Activated naive CD8-positive, alpha-beta T cell (primary cell): Measurements from ENCODE around the gene LMTK2.

ENCODE experiments used
- H3K27ac Mint-ChIP-seq: one replicate; pipeline ENCODE4 v1.8.0; 2021; ENCODE audit warnings: mixed read lengths
- H3K27me3 Mint-ChIP-seq: one replicate; pipeline ENCODE4 v1.8.0; 2021; ENCODE audit warnings: mixed read lengths
- H3K36me3 Mint-ChIP-seq: one replicate; pipeline ENCODE4 v1.8.0; 2021; ENCODE audit warnings: mixed read lengths
- H3K4me1 Mint-ChIP-seq: one replicate; pipeline ENCODE4 v1.8.0; 2021; ENCODE audit warnings: low read depth, mixed read lengths
- H3K4me3 Mint-ChIP-seq: one replicate; pipeline ENCODE4 v1.8.0; 2021; ENCODE audit warnings: mild to moderate bottlenecking, mixed read lengths
- H3K9me3 Mint-ChIP-seq: one replicate; pipeline ENCODE4 v1.8.0; 2021; ENCODE audit warnings: low read depth, mixed read lengths

The LMTK2 gene

GRCh38 chr7:98242934-98243333, 136.3 kb downstream of the LMTK2 start:
- no peak overlapping the region for H3K27ac Mint-ChIP-seq
- H3K27me3 Mint-ChIP-seq: no peaks in the 10 kb centered on the region
- no peaks in the 10 kb centered on the region for H3K36me3 Mint-ChIP-seq
- H3K9me3 Mint-ChIP-seq: no peaks in the 10 kb centered on the region
- no peak overlapping the region for H3K4me3 Mint-ChIP-seq
- peaks cover 6% of the 10 kb centered on the region for H3K4me1 Mint-ChIP-seq

GRCh38 chr7:98244871-98245270, 138.2 kb downstream of the LMTK2 start:
- Mint-ChIP-seq H3K9me3 (no peaks in the 10 kb centered on the region), H3K4me1 (peaks cover 22% of the 10 kb centered on the region), H3K27ac (no peak overlapping the region), H3K27me3 (no peaks in the 10 kb centered on the region), H3K4me3 (no peak overlapping the region), H3K36me3 (no peaks in the 10 kb centered on the region)

GRCh38 chr7:98248156-98248555, 141.5 kb downstream of the LMTK2 start:
- peak overlapping the region; percentile 96 for H3K27ac Mint-ChIP-seq
- H3K4me3 Mint-ChIP-seq: no peak overlapping the region

GRCh38 chr7:98249106-98249505, 142.4 kb downstream of the LMTK2 start:
- Mint-ChIP-seq H3K4me1 (peaks cover 48% of the 10 kb centered on the region), H3K27ac (peak overlapping the region; percentile 96), H3K27me3 (no peaks in the 10 kb centered on the region), H3K4me3 (peak overlapping the region; percentile 76), H3K9me3 (no peaks in the 10 kb centered on the region), H3K36me3 (peaks cover 3% of the 10 kb centered on the region)

More at GRCh38 chr7:98248156-98248555, 141.5 kb downstream of the LMTK2 start:
- Mint-ChIP-seq H3K9me3 (no peaks in the 10 kb centered on the region), H3K27me3 (no peaks in the 10 kb centered on the region), H3K4me1 (peaks cover 44% of the 10 kb centered on the region), H3K36me3 (peaks cover 3% of the 10 kb centered on the region)

- H3K9me3 Mint-ChIP-seq: no peaks in the 10 kb centered on the region
- no peaks in the 10 kb centered on the region for H3K27me3 Mint-ChIP-seq
- H3K27ac Mint-ChIP-seq: peak overlapping the region; percentile 96
- peak overlapping the region; percentile 95 for H3K4me3 Mint-ChIP-seq
- H3K36me3 Mint-ChIP-seq: peaks cover 3% of the 10 kb centered on the region
- peaks cover 59% of the 10 kb centered on the region for H3K4me1 Mint-ChIP-seq
Observed at GRCh38 chr7:98250789-98251188, 144.1 kb downstream of the LMTK2 start.

GRCh38 chr7:98251231-98251600, 144.6 kb downstream of the LMTK2 start:
- no peaks in the 10 kb centered on the region for H3K27me3 Mint-ChIP-seq
- no peaks in the 10 kb centered on the region for H3K9me3 Mint-ChIP-seq
- H3K36me3 Mint-ChIP-seq: peaks cover 3% of the 10 kb centered on the region
- peak overlapping the region; percentile 96 for H3K27ac Mint-ChIP-seq
- peak overlapping the region; percentile 95 for H3K4me3 Mint-ChIP-seq
- H3K4me1 Mint-ChIP-seq: peaks cover 62% of the 10 kb centered on the region

- no peaks in the 10 kb centered on the region for H3K9me3 Mint-ChIP-seq
- no peaks in the 10 kb centered on the region for H3K27me3 Mint-ChIP-seq
- H3K36me3 Mint-ChIP-seq: peaks cover 3% of the 10 kb centered on the region
- peak within 1 kb of the TSS; percentile 96 for H3K27ac Mint-ChIP-seq
- H3K4me1 Mint-ChIP-seq: peaks cover 65% of the 10 kb centered on the region
- peak within 1 kb of the TSS; percentile 95 for H3K4me3 Mint-ChIP-seq
Observed at GRCh38 chr7:98251601-98252424, 145.2 kb downstream of the LMTK2 start, which contains the start of gene TECPR1. Gene TECPR1 (minus strand): TSS chr7:98252232. CDS start chr7:98246146, 6,086 bp downstream.

GRCh38 chr7:98252425-98253054, 145.9 kb downstream of the LMTK2 start:
- no peaks in the 10 kb centered on the region for H3K27me3 Mint-ChIP-seq
- no peaks in the 10 kb centered on the region for H3K9me3 Mint-ChIP-seq
- peak overlapping the region; percentile 85 for H3K27ac Mint-ChIP-seq
- peak overlapping the region; percentile 95 for H3K4me3 Mint-ChIP-seq
- H3K4me1 Mint-ChIP-seq: peaks cover 61% of the 10 kb centered on the region
- peaks cover 3% of the 10 kb centered on the region for H3K36me3 Mint-ChIP-seq

- Mint-ChIP-seq H3K9me3 (no peaks in the 10 kb centered on the region), H3K4me1 (peaks cover 46% of the 10 kb centered on the region), H3K4me3 (peak overlapping the region; percentile 10), H3K27me3 (no peaks in the 10 kb centered on the region), H3K36me3 (peaks cover 5% of the 10 kb centered on the region), H3K27ac (peak overlapping the region; percentile 79)
Observed at GRCh38 chr7:98254516-98254915, 147.9 kb downstream of the LMTK2 start.

GRCh38 chr7:98254951-98255610, 148.4 kb downstream of the LMTK2 start:
- H3K4me3 Mint-ChIP-seq: peak overlapping the region; percentile 10
- H3K9me3 Mint-ChIP-seq: no peaks in the 10 kb centered on the region
- peak overlapping the region; percentile 79 for H3K27ac Mint-ChIP-seq

GRCh38 chr7:98256431-98256830, 149.8 kb downstream of the LMTK2 start:
- Mint-ChIP-seq H3K36me3 (peaks cover 3% of the 10 kb centered on the region), H3K27ac (peak overlapping the region; percentile 25), H3K9me3 (no peaks in the 10 kb centered on the region), H3K4me3 (no peak overlapping the region), H3K27me3 (no peaks in the 10 kb centered on the region), H3K4me1 (peaks cover 29% of the 10 kb centered on the region)

More at GRCh38 chr7:98254951-98255610, 148.4 kb downstream of the LMTK2 start:
- peaks cover 41% of the 10 kb centered on the region for H3K4me1 Mint-ChIP-seq
- H3K27me3 Mint-ChIP-seq: no peaks in the 10 kb centered on the region
- H3K36me3 Mint-ChIP-seq: peaks cover 5% of the 10 kb centered on the region

- Mint-ChIP-seq H3K4me1 (peaks cover 26% of the 10 kb centered on the region), H3K27me3 (no peaks in the 10 kb centered on the region), H3K4me3 (no peak overlapping the region), H3K9me3 (no peaks in the 10 kb centered on the region), H3K27ac (no peak overlapping the region), H3K36me3 (peaks cover 5% of the 10 kb centered on the region)
Observed at GRCh38 chr7:98257701-98258100, 151.0 kb downstream of the LMTK2 start.
